ENCODE measurements around the gene FST.

The FST gene

DNA sequence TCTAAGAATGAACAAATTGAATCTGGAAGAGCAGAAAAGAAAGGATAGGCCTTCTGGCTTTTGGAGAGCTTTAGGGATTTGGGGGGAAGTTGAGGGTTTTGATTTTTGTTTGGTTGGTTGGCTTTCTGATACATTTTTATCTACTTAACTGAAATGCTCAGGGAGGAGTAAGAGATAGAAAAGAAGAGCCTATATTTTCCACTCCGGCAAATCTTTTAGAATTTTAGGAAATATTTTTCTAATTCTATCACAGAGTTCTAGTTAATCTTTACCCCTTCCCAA is 25.8 kb upstream of the FST start:
- no peaks in the 10 kb centered on the region for H3K36me3 ChIP-seq (ENCODE audit: insufficient read depth)
- H3K4me3 ChIP-seq (IDR thresholded peaks at IDR 0.05; ENCODE audit: insufficient read depth, low read depth, low read length) = no peak overlapping the region
- no peak overlapping the region for H3K27ac ChIP-seq
- TF ChIP-seq, protein P1, sequence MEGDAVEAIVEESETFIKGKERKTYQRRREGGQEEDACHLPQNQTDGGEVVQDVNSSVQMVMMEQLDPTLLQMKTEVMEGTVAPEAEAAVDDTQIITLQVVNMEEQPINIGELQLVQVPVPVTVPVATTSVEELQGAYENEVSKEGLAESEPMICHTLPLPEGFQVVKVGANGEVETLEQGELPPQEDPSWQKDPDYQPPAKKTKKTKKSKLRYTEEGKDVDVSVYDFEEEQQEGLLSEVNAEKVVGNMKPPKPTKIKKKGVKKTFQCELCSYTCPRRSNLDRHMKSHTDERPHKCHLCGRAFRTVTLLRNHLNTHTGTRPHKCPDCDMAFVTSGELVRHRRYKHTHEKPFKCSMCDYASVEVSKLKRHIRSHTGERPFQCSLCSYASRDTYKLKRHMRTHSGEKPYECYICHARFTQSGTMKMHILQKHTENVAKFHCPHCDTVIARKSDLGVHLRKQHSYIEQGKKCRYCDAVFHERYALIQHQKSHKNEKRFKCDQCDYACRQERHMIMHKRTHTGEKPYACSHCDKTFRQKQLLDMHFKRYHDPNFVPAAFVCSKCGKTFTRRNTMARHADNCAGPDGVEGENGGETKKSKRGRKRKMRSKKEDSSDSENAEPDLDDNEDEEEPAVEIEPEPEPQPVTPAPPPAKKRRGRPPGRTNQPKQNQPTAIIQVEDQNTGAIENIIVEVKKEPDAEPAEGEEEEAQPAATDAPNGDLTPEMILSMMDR (conservative IDR thresholded peaks at IDR 0.05; ENCODE audit: low read depth, low read length) = no peak
- H4K20me1 ChIP-seq (ENCODE audit: insufficient read depth) = no peaks in the 10 kb centered on the region
- H3K4me1 ChIP-seq (ENCODE audit: low read depth, poor library complexity, severe bottlenecking) = no peaks in the 10 kb centered on the region
- H3K4me2 ChIP-seq = no peak overlapping the region
- no peak overlapping the region for H3K9ac ChIP-seq
- H2AFZ ChIP-seq (ENCODE audit: low read depth) = no peak overlapping the region
- no peaks in the 10 kb centered on the region for H3K79me2 ChIP-seq (ENCODE audit: insufficient read depth, low read depth)
- H3K27me3 ChIP-seq (ENCODE audit: insufficient read depth, low read depth) = no peaks in the 10 kb centered on the region

DNA sequence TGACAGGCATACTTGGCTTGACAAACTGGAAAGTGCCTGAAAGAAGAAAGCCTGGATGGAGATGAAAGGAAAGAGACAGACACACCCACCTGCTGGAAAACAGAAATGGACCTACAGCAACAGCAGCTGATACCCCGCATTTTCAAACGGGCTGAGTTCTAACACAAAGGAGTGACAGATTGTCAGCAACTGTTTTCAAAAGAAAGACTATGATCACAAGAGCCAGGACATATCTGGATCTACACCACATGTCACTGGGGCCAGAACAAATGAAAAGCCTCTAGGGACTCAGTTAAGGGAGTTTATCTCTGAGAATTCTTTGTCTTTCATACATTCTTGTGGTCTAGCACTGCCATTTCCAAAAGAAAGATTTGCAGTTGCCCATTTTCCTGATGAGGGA is 24.1 kb upstream of the FST start:
- no peaks in the 10 kb centered on the region for H3K4me1 ChIP-seq (ENCODE audit: low read depth, poor library complexity, severe bottlenecking)
- no peak overlapping the region for H2AFZ ChIP-seq (ENCODE audit: low read depth)
- no peak overlapping the region for H3K4me3 ChIP-seq (IDR thresholded peaks at IDR 0.05; ENCODE audit: insufficient read depth, low read depth, low read length)
- TF ChIP-seq, protein P1 (conservative IDR thresholded peaks at IDR 0.05; ENCODE audit: low read depth, low read length) = no peak
- no peaks in the 10 kb centered on the region for H4K20me1 ChIP-seq (ENCODE audit: insufficient read depth)
- H3K36me3 ChIP-seq (ENCODE audit: insufficient read depth) = no peaks in the 10 kb centered on the region
- H3K9ac ChIP-seq = no peak overlapping the region
- no peak overlapping the region for H3K4me2 ChIP-seq
- H3K27me3 ChIP-seq (ENCODE audit: insufficient read depth, low read depth) = no peaks in the 10 kb centered on the region
- H3K79me2 ChIP-seq (ENCODE audit: insufficient read depth, low read depth) = no peaks in the 10 kb centered on the region
- H3K27ac ChIP-seq = no peak overlapping the region

DNA sequence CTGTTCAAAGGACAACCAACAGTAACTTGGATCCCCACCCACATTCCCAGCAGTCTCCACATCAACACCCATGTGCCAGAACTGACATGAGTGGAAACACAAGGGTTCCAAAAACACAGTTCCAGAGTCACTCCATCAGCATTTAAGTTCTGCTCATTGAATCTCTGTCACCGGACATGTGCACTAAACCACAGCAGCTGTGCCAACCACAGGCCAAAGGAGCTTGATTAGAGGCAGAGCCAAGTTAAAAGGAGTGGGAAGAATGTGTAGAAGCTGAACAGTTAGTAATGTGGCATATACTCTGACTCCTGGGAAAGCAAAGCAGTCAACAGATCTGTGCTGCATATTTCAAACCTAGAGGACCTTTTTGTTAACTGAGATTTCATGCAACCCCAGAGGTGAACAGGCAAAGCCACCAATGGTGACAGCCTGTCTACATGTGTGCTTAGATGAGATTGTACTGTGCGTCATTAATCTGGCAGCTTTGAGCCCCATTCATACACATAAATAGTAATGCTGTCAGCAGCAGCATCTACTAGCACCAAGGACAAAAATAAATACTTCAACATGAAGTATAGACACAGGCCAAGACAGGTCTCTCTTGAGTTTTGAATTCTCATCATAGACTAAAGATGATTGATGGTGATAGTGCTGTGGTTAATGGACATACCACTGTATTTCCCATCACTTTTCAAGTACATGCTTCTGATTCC is 16.4 kb upstream of the FST start:
- H3K4me3 ChIP-seq (IDR thresholded peaks at IDR 0.05; ENCODE audit: insufficient read depth, low read depth, low read length) = no peak overlapping the region
- H3K79me2 ChIP-seq (ENCODE audit: insufficient read depth, low read depth) = no peaks in the 10 kb centered on the region
- H4K20me1 ChIP-seq (ENCODE audit: insufficient read depth) = no peaks in the 10 kb centered on the region
- H3K4me1 ChIP-seq (ENCODE audit: low read depth, poor library complexity, severe bottlenecking) = peaks cover 23% of the 10 kb centered on the region
- no peak overlapping the region for H3K27ac ChIP-seq
- H3K4me2 ChIP-seq = peak overlapping the region; percentile 48; the same call in 1 of the 2 replicates
- H2AFZ ChIP-seq (ENCODE audit: low read depth) = no peak overlapping the region
- TF ChIP-seq, protein P1 (conservative IDR thresholded peaks at IDR 0.05; ENCODE audit: low read depth, low read length) = no peak
- H3K9ac ChIP-seq = no peak overlapping the region
- no peaks in the 10 kb centered on the region for H3K36me3 ChIP-seq (ENCODE audit: insufficient read depth)
- H3K27me3 ChIP-seq (ENCODE audit: insufficient read depth, low read depth) = no peaks in the 10 kb centered on the region

DNA sequence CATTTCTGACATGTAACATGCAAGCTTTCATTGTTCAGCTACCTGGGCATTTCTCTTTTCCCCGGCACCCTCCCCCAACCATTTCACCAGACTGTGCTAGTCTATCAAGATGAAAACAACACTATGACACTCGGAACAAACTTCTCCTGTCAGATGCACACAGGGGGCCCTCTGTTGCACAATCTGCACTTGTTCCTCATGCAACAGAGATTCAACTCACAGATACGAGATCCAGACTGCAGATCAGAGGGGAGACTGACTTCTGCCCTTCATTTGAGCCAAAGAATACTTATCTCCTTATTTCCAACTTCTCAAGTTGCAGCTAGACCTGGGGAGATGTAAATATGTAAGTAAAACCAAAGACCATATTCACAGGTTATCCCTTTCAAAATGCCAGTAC is 15.7 kb upstream of the FST start:
- no peak overlapping the region for H3K27ac ChIP-seq
- H3K4me1 ChIP-seq (ENCODE audit: low read depth, poor library complexity, severe bottlenecking) = peaks cover 23% of the 10 kb centered on the region
- no peaks in the 10 kb centered on the region for H3K79me2 ChIP-seq (ENCODE audit: insufficient read depth, low read depth)
- no peaks in the 10 kb centered on the region for H3K36me3 ChIP-seq (ENCODE audit: insufficient read depth)
- H3K27me3 ChIP-seq (ENCODE audit: insufficient read depth, low read depth) = no peaks in the 10 kb centered on the region
- H3K4me2 ChIP-seq = peak overlapping the region; percentile 48
- no peak overlapping the region for H2AFZ ChIP-seq (ENCODE audit: low read depth)
- H4K20me1 ChIP-seq (ENCODE audit: insufficient read depth) = no peaks in the 10 kb centered on the region
- no peak overlapping the region for H3K4me3 ChIP-seq (IDR thresholded peaks at IDR 0.05; ENCODE audit: insufficient read depth, low read depth, low read length)
- H3K9ac ChIP-seq = no peak overlapping the region
- TF ChIP-seq, protein P1 (conservative IDR thresholded peaks at IDR 0.05; ENCODE audit: low read depth, low read length) = no peak
